HG02885 (cell line): ENCODE data around the gene IFITM5.

Experiments used
- ATAC-seq: cut with Tn5 transposase; IDR thresholded peaks from one replicate; pipeline ENCODE4 v1.9.1; 2021; ENCODE audit warnings: mild to moderate bottlenecking; ENCODE audit not compliant: unreplicated experiment, poor library complexity

IFITM5 gene

GRCh38 chr11:271319-271715 lies 28.0 kb downstream of the IFITM5 start:
- no peak for ATAC-seq

DNA sequence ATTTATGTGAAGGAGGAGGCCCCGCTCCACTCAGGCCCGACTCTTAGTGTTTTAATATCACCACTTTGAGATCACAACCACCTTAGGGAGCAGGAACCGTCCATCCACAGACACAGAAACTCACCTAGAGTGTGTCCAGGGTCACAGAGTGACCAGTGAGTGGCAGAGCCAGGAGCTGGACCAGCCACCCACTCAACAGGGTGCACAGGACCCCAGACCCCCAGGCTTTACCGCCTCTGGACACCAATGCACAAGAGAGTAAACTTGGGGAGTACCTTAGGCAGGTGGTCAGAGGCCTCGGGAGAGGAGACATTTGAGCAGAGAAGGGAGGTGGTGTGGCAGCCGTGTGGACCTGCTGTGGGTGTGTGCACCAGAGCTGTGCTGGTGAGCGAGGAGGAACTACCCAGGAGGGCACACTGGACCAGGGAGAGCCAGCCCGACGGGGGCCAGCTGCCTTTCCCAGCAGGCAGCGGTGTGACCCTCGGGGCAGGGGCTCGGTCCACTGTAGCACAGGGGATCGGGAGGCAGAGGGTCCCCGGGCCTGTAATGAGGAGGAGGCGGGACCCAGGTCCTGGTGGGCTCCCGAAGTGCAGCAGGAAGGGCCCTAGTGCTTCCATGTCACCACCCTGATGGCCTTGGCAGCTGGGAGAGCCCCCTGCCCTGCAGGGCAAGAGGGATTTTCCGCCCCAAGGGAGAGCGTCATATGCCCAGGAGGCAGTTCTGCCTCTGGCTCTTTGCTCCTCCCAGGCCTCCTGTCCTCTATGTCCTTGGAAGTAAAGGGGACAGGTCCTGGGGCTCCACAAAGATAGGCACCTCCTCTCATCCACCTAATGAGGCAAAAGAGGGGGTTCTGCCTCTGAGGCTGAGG lies 28.6 kb downstream of the IFITM5 start:
- no peak for ATAC-seq

GRCh38 chr11:269146-269890 lies 30.0 kb downstream of the IFITM5 start:
- ATAC-seq, result peak; percentile 69

- peak; percentile 54 for ATAC-seq
These were observed 30.6 kb downstream of the IFITM5 start for GRCh38 chr11:268716-269145.

GRCh38 chr11:267491-267994 lies 31.8 kb downstream of the IFITM5 start:
- no peak for ATAC-seq

GRCh38 chr11:266676-267439 lies 32.5 kb downstream of the IFITM5 start:
- ATAC-seq, result no peak

- no peak for ATAC-seq
These were observed 37.7 kb downstream of the IFITM5 start for GRCh38 chr11:261624-262023.

DNA sequence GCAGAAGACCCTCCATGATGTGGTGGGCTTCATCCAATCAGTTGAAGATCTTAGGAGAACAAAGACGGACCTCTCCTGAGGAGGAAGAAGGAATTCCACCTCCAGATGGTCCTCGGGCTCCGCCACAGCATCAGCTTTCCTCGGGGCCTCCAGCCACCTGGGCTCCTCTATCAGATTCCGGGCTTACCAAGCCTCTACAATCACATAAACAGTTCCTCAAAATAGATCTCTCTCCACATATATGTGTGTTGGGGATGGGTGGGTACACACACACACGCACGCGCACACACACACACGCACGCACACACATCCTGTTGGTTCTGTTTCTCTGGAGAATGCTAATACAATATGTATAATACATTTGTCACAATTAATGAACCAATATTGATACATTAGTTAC lies 39.9 kb downstream of the IFITM5 start:
- no peak for ATAC-seq

GRCh38 chr11:257766-258493 lies 41.4 kb downstream of the IFITM5 start:
- ATAC-seq, result no peak

- ATAC-seq, result no peak
These were observed 42.2 kb downstream of the IFITM5 start for GRCh38 chr11:256952-257737.

GRCh38 chr11:255816-256215 lies 43.5 kb downstream of the IFITM5 start:
- no peak for ATAC-seq

DNA sequence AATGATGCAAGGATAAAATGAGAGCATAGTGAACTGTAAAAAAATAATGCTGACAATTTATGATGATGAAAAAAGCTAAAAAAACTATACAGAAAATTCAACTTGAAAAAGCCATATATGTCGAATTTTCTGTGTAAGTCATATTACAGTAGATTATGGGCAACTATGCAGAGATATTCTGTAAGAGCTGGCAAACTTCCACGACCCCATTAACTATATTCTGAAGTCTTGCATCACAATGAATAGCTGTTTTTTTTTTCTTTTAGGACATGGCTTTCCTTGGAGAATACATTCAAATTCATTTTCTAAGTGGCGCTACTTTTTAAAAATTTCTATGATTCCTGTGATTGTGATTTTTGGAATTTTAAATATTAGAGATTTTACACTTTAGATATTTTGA lies 44.1 kb downstream of the IFITM5 start:
- no peak for ATAC-seq

DNA sequence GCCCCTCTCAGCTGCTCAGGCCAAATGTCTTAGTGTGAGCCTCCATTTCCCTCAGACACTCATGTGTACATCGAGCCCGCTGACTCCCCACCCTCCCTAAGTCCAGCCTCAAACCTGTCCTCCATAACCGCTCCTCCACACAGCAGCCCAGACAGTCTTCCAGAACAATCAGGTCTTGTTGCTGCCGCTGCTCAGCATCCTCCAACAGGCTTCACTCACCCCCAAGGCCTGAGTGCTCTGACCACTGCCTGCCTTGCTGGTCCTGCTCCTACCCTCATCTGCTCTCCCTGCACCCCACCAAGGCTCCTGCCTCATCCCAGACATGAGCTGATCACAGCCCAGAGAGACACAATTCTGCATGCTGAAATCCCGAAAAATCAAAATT lies 45.4 kb downstream of the IFITM5 start:
- no peak for ATAC-seq

DNA sequence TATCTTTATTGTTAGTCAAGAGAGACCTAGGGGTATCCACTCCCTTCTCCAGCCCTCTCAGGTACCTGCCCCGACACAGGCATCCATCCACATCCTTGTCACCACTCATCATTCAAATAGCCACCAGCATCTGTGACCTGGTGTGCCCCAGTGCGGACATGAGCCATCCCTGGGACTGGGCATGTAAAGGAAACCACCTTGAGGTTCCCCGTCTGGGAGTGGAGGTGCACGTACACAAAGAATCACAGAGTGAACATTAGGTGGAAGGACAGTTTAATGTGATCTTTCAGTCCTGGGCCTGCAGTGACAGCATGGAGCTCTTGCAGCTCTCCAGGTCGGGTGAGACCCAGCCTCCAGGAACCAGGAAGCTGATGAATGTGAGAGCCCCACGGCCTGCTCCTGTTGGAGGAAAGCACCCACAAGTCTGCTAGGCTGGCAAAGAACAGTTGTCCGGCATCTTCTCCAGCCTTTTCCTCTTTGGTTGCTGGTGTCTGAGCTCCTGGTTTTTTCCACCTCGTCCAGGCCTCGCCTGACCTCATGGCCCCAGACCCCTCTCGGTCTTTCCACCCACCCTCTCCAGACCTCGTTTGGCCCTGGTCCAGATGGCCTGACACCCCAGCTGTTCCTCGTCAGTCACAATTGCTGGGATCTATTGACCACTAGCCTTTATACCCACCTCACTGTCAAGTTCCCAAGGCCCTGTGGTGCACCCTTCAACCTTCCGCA lies 46.0 kb downstream of the IFITM5 start:
- no peak for ATAC-seq

- no peak for ATAC-seq
These were observed 46.7 kb downstream of the IFITM5 start for GRCh38 chr11:252666-253065.

DNA sequence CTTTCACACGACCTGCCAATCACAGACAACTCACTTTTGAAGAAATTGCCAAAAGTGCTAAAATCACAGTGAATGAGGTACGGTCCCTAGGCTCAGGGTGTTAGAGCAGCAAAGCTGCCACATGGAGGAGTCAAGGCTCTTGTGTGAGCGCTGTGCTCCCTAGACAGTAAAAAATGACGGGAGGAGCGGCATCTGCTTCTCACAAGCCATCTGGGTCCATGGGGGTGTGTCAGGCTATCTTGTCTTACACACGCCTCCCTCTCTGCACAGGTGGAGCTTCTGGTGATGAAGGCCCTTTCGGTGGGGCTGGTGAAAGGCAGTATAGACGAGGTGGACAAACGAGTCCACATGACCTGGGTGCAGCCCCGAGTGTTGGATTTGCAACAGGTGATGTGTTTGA lies 47.8 kb downstream of the IFITM5 start:
- no peak for ATAC-seq

DNA sequence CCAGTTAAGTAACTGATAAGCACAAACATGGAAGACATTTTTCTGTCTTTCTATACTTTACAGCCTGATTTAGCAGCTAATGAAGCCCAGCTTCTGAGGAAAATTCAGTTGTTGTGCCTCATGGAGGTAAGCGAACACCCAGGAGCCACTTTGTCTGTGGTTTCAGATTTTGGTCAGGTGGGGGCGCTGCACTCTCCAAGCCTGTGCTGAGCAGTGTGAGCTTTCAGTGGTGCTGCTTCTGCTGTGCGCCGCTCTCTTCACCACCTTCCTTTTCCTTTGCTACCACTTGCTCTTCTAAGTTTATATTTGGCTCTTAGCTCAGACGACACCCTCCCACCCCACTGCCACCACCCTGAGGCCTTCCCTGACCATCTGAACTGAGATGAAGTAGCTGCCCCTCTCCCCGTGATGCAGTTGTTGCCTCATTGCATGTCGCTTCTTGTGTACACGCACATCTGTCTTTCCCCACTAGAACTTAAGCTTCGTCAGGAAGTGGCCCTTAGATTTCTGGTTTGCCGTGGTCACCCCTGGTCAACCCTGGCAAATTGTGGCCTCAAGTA lies 48.5 kb downstream of the IFITM5 start:
- no peak for ATAC-seq

GRCh38 chr11:250274-250673 lies 49.1 kb downstream of the IFITM5 start:
- no peak for ATAC-seq
